HEK293 (cell line): ENCODE data around the gene HS3ST6.

Experiments
- CTCF ChIA-PET: fragments of 350-600 bp; formaldehyde crosslinking; extraction: SDS; loops from one replicate; lab custom pipeline; 2021; ENCODE audit warnings: antibody characterized with exemption; lab: Yijun Ruan, JAX
- POLR2A ChIA-PET: fragments of 300-600 bp; formaldehyde crosslinking; extraction: SDS; loops from one replicate; lab custom pipeline; 2020; ENCODE audit warnings: antibody characterized with exemption, inconsistent platforms; lab: Yijun Ruan, JAX
- H3K27ac ChIP-seq: fragments of 200-500 bp; sonication (Bioruptor generic); 2 replicates; pipeline ENCODE4 v1.5.1; 2014; ENCODE audit warnings: low read depth, low read length, control low read depth, inconsistent platforms; ENCODE audit errors: extremely low read depth
- H3K36me3 ChIP-seq, 2 experiments: fragments of 200-500 bp in 1 of 2; sonication (Bioruptor generic) in 1 of 2; 1 replicate in 1 of 2; 2 replicates in 1 of 2; pipeline ENCODE4 v1.5.1; 2014 to 2017; ENCODE audit warnings: inconsistent platforms in 2 of 2, low read length in 2 of 2; ENCODE audit not compliant: control insufficient read depth in 2 of 2, insufficient read depth in 1 of 2
- H3K4me1 ChIP-seq: fragments of 200-500 bp; sonication (Bioruptor generic); 2 replicates; pipeline ENCODE4 v1.5.1; 2014; ENCODE audit warnings: mild to moderate bottlenecking, low read length, inconsistent platforms; ENCODE audit not compliant: control insufficient read depth, insufficient read depth
- H3K4me3 ChIP-seq: 2 replicates; pipeline ENCODE4 v1.5.1; 2011; ENCODE audit warnings: low read depth, mild to moderate bottlenecking, control low read depth, low read length, moderate library complexity
- H3K9me3 ChIP-seq: fragments of 200-500 bp; sonication (Bioruptor generic); 2 replicates; pipeline ENCODE4 v1.5.1; 2014; ENCODE audit warnings: low read depth, low read length, inconsistent platforms; ENCODE audit not compliant: control insufficient read depth, insufficient read depth
- GLIS1 ChIP-seq: fragments of 450-650 bp; formaldehyde crosslinking; IDR thresholded peaks from 2 replicates; pipeline ENCODE4 v1.5.1; 2016; ENCODE audit warnings: missing biosample characterization, missing genetic modification characterization
- HOXC10 ChIP-seq: sonication (generic); formaldehyde crosslinking; IDR thresholded peaks from 2 replicates; pipeline ENCODE4 v1.8.1; 2023; ENCODE audit warnings: mild to moderate bottlenecking, missing genetic modification reagents
- HOXD13 ChIP-seq: sonication (generic); formaldehyde crosslinking; IDR thresholded peaks from 2 replicates; pipeline ENCODE4 v1.8.0; 2022; ENCODE audit warnings: missing genetic modification reagents, borderline replicate concordance
- KLF10 ChIP-seq: fragments of 450-650 bp; IDR thresholded peaks from 2 replicates; pipeline ENCODE4 v1.5.1; 2018; ENCODE audit warnings: missing biosample characterization, mild to moderate bottlenecking, missing genetic modification characterization
- PRDM1 ChIP-seq: fragments of 450-650 bp; formaldehyde crosslinking; IDR thresholded peaks from 2 replicates; pipeline ENCODE4; 2016; ENCODE audit warnings: missing biosample characterization, missing genetic modification characterization
- REPIN1 ChIP-seq: fragments of 450-650 bp; formaldehyde crosslinking; IDR thresholded peaks from 2 replicates; pipeline ENCODE4 v1.5.1; 2017; ENCODE audit warnings: missing biosample characterization, missing genetic modification characterization, low read depth
- ZBTB49 ChIP-seq: fragments of 450-650 bp; formaldehyde crosslinking; IDR thresholded peaks from 2 replicates; pipeline ENCODE4 v1.5.1; 2016; ENCODE audit warnings: missing biosample characterization, missing genetic modification characterization, low read depth
- ZBTB8A ChIP-seq: fragments of 450-650 bp; formaldehyde crosslinking; IDR thresholded peaks from 2 replicates; pipeline ENCODE4 v1.5.1; 2016; ENCODE audit warnings: missing biosample characterization, missing genetic modification characterization
- ZEB2 ChIP-seq: fragments of 450-650 bp; formaldehyde crosslinking; IDR thresholded peaks from 2 replicates; pipeline ENCODE4 v1.5.1; 2016; ENCODE audit warnings: missing biosample characterization, missing genetic modification characterization
- ZFP3 ChIP-seq: fragments of 450-650 bp; formaldehyde crosslinking; IDR thresholded peaks from 2 replicates; pipeline ENCODE4 v1.5.1; 2016; ENCODE audit warnings: low read depth, missing biosample characterization, missing genetic modification characterization
- ZNF121 ChIP-seq: fragments of 450-650 bp; formaldehyde crosslinking; IDR thresholded peaks from 2 replicates; pipeline ENCODE4 v1.5.1; 2016; ENCODE audit warnings: missing biosample characterization, missing genetic modification characterization
- ZNF184 ChIP-seq: fragments of 450-650 bp; IDR thresholded peaks from 2 replicates; pipeline ENCODE4 v1.5.1; 2018; ENCODE audit warnings: missing biosample characterization, mild to moderate bottlenecking, missing genetic modification characterization
- ZNF19 ChIP-seq: fragments of 450-650 bp; formaldehyde crosslinking; IDR thresholded peaks from 2 replicates; pipeline ENCODE4; 2016; ENCODE audit warnings: missing biosample characterization, missing genetic modification characterization, low read depth
- ZNF221 ChIP-seq: fragments of 450-650 bp; formaldehyde crosslinking; IDR thresholded peaks from 2 replicates; pipeline ENCODE4 v1.5.1; 2017; ENCODE audit warnings: missing biosample characterization, missing genetic modification characterization, borderline replicate concordance
- ZNF23 ChIP-seq: fragments of 450-650 bp; formaldehyde crosslinking; IDR thresholded peaks from 2 replicates; pipeline ENCODE4 v1.5.1; 2016; ENCODE audit warnings: missing biosample characterization, missing genetic modification characterization, borderline replicate concordance
- ZNF335 ChIP-seq: fragments of 450-650 bp; formaldehyde crosslinking; conservative IDR thresholded peaks from 2 replicates; pipeline ENCODE4 v1.5.1; 2016; ENCODE audit warnings: missing biosample characterization, missing genetic modification characterization
- ZNF37A ChIP-seq: fragments of 450-650 bp; IDR thresholded peaks from 2 replicates; pipeline ENCODE4 v1.5.1; 2018; ENCODE audit warnings: missing biosample characterization, missing genetic modification characterization
- ZNF404 ChIP-seq: fragments of 450-650 bp; formaldehyde crosslinking; IDR thresholded peaks from 2 replicates; pipeline ENCODE4 v1.5.1; 2017; ENCODE audit warnings: missing biosample characterization, missing genetic modification characterization
- ZNF449 ChIP-seq: fragments of 450-650 bp; formaldehyde crosslinking; IDR thresholded peaks from 2 replicates; pipeline ENCODE4 v1.5.1; 2017; ENCODE audit warnings: missing biosample characterization, mild to moderate bottlenecking, missing genetic modification characterization, moderate library complexity
- ZNF521 ChIP-seq: fragments of 450-650 bp; formaldehyde crosslinking; IDR thresholded peaks from 2 replicates; pipeline ENCODE4 v1.5.1; 2017; ENCODE audit warnings: missing biosample characterization, mild to moderate bottlenecking, missing genetic modification characterization
- ZNF549 ChIP-seq: fragments of 450-650 bp; IDR thresholded peaks from 2 replicates; pipeline ENCODE4 v1.5.1; 2018; ENCODE audit warnings: missing biosample characterization, missing genetic modification characterization, mild to moderate bottlenecking, inconsistent platforms, moderate library complexity
- ZNF654 ChIP-seq: fragments of 450-650 bp; formaldehyde crosslinking; IDR thresholded peaks from 2 replicates; pipeline ENCODE4 v1.5.1; 2016; ENCODE audit warnings: low read depth, missing biosample characterization, missing genetic modification characterization
- ZNF664 ChIP-seq: fragments of 450-650 bp; formaldehyde crosslinking; IDR thresholded peaks from 2 replicates; pipeline ENCODE4 v1.5.1; 2016; ENCODE audit warnings: missing biosample characterization, missing genetic modification characterization
- ZNF792 ChIP-seq: fragments of 450-650 bp; formaldehyde crosslinking; IDR thresholded peaks from 2 replicates; pipeline ENCODE4 v1.5.1; 2016; ENCODE audit warnings: missing biosample characterization, missing genetic modification characterization
- ZSCAN23 ChIP-seq: fragments of 450-650 bp; formaldehyde crosslinking; IDR thresholded peaks from 2 replicates; pipeline ENCODE4 v1.5.1; 2016; ENCODE audit warnings: missing biosample characterization, missing genetic modification characterization
- TF ChIP-seq, protein P1 (sequence below): fragments of 450-650 bp; formaldehyde crosslinking; IDR thresholded peaks from 2 replicates; pipeline ENCODE4 v1.5.1; 2016; ENCODE audit warnings: missing biosample characterization, missing genetic modification characterization, low read depth

The HS3ST6 gene

DNA sequence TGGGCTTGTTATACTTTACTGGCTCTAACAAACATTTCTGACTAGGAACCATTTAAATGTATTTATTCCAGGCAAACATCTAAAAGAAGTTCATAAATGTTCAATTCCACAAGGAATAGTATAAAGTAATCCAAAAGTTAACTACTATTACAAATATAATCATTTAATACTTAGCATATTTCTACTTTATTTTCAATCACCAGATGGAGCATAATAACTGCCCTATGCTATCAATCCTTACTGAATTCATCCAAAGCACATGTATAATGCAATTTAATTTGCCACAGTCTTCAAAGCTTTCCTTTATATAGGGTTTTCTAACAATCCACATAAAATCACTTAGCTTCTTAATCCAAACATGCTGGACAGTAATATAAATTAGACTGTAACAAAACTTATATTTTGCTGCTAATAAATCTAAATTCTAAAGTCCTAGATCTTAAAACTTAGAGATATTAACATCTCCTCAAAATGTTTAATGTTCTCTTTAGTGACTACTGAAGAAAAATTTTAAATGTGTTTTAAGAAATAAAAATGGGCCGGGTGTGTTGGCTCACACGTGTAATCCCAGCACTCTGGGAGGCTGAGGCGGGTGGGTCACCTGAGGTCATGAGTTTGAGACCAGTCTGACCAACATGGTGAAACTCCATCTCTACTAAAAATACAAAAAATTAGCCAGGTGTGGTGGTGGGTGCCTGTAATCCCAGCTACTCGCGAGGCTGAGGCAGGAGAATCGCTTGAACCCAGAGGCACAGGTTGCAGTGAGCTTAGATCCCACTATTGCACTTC lies 52.1 kb downstream of the HS3ST6 start:
- Histone ChIP-seq H3K27ac (no peak overlapping the region), H3K4me1 (no peaks in the 10 kb centered on the region; the same call in 1 of the 2 replicates), H3K4me3 (no peak overlapping the region), H3K9me3 (no peaks in the 10 kb centered on the region), H3K36me3 (no peaks in the 10 kb centered on the region)
- ChIA-PET CTCF (interaction anchor here (0.6 to 6.9 kb wide), 9 partner anchors 11 to 289 kb away, joined by 3 to 57 read pairs (median 3); partner anchors contain the start of gene TRAF7), POLR2A (interaction anchor here (1.2 kb wide), 1 partner anchor 77 kb away, joined by 3 read pairs; the partner anchor contains the start of gene MSRB1)
- TF ChIP-seq ZNF19 (tag by site-specific recombination), result no peak
- TF ChIP-seq ZNF121, result no peak
- peak; percentile 71 for TF ChIP-seq ZNF664
- no peak for TF ChIP-seq ZNF404 (tag by site-specific recombination)

- H3K4me1 ChIP-seq, result no peaks in the 10 kb centered on the region; the same call in 1 of the 2 replicates
- ChIA-PET CTCF (interaction anchor here (0.6 to 6.9 kb wide), 21 partner anchors 9 to 276 kb away, joined by 3 to 57 read pairs (median 4); partner anchors contain the start of gene RPL3L), POLR2A (interaction anchor here (1.2 kb wide), 1 partner anchor 101 kb away, joined by 3 read pairs; the partner anchor contains the start of gene RPS2)
- H3K27ac ChIP-seq, result no peak overlapping the region
- H3K4me3 ChIP-seq, result no peak overlapping the region
- no peaks in the 10 kb centered on the region for H3K36me3 ChIP-seq
- TF ChIP-seq ZNF792 (tag by site-specific recombination), result no peak
- no peak for TF ChIP-seq HOXD13 (CRISPR knock-in tag)
- no peak for TF ChIP-seq ZNF221
- TF ChIP-seq ZNF654 (tag by site-specific recombination), result peak; percentile 73
- TF ChIP-seq REPIN1 (tag by site-specific recombination), result no peak
- TF ChIP-seq ZNF549 (tag by site-specific recombination), result no peak
- TF ChIP-seq HOXC10 (CRISPR knock-in tag), result no peak
- no peak for TF ChIP-seq ZNF404 (tag by site-specific recombination)
- no peak for TF ChIP-seq ZNF37A (tag by site-specific recombination)
- no peak for TF ChIP-seq ZBTB49 (tag by site-specific recombination)
- peak; percentile 70 for TF ChIP-seq PRDM1 (tag by site-specific recombination)
- TF ChIP-seq ZEB2, result 0 out of 2 replicates have a peak, but pooled peaks have one; percentile 25
- TF ChIP-seq ZNF521 (tag by site-specific recombination), result no peak
- peak; percentile 93 for TF ChIP-seq ZNF335 (tag by site-specific recombination)
- no peak for TF ChIP-seq ZNF23
- TF ChIP-seq ZNF449 (tag by site-specific recombination), result peak; percentile 95; the same call in 1 of the 2 replicates
- peak; percentile 51; the same call in 1 of the 2 replicates for TF ChIP-seq KLF10 (tag by site-specific recombination)
- TF ChIP-seq ZNF184, result 0 out of 2 replicates have a peak, but pooled peaks have one; percentile 29
- TF ChIP-seq GLIS1, result 0 out of 2 replicates have a peak, but pooled peaks have one; percentile 49
- no peak for TF ChIP-seq ZSCAN23 (tag by site-specific recombination)
- TF ChIP-seq, protein P1, sequence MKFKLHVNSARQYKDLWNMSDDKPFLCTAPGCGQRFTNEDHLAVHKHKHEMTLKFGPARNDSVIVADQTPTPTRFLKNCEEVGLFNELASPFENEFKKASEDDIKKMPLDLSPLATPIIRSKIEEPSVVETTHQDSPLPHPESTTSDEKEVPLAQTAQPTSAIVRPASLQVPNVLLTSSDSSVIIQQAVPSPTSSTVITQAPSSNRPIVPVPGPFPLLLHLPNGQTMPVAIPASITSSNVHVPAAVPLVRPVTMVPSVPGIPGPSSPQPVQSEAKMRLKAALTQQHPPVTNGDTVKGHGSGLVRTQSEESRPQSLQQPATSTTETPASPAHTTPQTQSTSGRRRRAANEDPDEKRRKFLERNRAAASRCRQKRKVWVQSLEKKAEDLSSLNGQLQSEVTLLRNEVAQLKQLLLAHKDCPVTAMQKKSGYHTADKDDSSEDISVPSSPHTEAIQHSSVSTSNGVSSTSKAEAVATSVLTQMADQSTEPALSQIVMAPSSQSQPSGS (tag by site-specific recombination), result no peak
- TF ChIP-seq ZFP3 (tag by site-specific recombination), result no peak
- 0 out of 2 replicates have a peak, but pooled peaks have one; percentile 15 for TF ChIP-seq ZBTB8A (tag by site-specific recombination)
- H3K9me3 ChIP-seq, result no peaks in the 10 kb centered on the region
Measured at GRCh38 chr16:1863681-1864460, 54.3 kb downstream of the HS3ST6 start.
